ENCODE data around the gene STX1A. TPM values are rescaled to one million over a fixed set of nuclear protein-coding genes. Genes with fewer than 3 reads are reported as not detected.
A peak's percentile ranks its signal among the peaks of the same experiment; 100 is the strongest.

The STX1A gene
- total and polyA plus RNA-seq, 2 of the 4 experiments (the other 2 are of a cell fraction), result 9.3 to 22.0 TPM

DNA sequence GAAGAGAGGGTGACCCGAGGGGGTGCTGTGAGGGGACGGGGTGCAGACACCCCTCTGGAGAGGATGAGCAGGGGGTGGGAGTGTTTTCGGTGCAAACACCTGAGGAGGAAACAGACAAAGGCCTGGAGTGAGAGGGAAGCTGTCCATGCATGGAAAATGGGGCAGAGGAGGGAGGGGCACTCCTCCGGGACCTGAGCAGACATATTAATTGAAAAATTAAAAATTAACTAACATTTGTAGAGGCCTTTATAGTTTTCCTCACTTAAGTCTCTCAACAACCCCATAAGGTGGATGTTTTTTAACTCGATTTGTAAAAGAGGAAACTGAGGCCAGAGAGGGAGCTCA lies 50.6 kb downstream of the STX1A start:
- Histone ChIP-seq H3K56ac (ENCODE audit: extremely low read depth, insufficient read depth, low read length) (no peak overlapping the region), H2AK9ac (replicated peaks; ENCODE audit: low read depth, low read length, poor library complexity) (peak overlapping the region; percentile 91), H3K27me3 (ENCODE audit: control insufficient read depth, insufficient read depth, low read length) (peaks cover 3% of the 10 kb centered on the region; the same call in 1 of the 2 replicates), H4K5ac (ENCODE audit: low read depth, low read length) (no peak overlapping the region), H2BK20ac (ENCODE audit: low read depth, low read length) (no peak overlapping the region), H3K4me2 (ENCODE audit: low read depth, low read length) (peak overlapping the region; percentile 82), H3K9me1 (ENCODE audit: insufficient read depth, low read length) (0 out of 2 replicates have a peak, but pooled peaks cover 2% of the 10 kb centered on the region), H4K20me1 (ENCODE audit: insufficient read depth, low read length) (0 out of 2 replicates have a peak, but pooled peaks cover 4% of the 10 kb centered on the region), H3K4me1 (ENCODE audit: control insufficient read depth, insufficient read depth, low read length) (no peaks in the 10 kb centered on the region; the same call in 1 of the 2 replicates), H2AFZ (replicated peaks; ENCODE audit: low read length, poor library complexity) (peak overlapping the region; percentile 95), H3K14ac (replicated peaks; ENCODE audit: low read depth, low read length) (peak overlapping the region; percentile 42; the same call in 1 of the 2 replicates), H2BK120ac (ENCODE audit: low read depth, low read length) (no peak overlapping the region), H2BK5ac (ENCODE audit: low read depth, low read length, poor library complexity, severe bottlenecking) (no peak overlapping the region), H3K18ac (ENCODE audit: low read depth, low read length) (no peak overlapping the region), H3K9me3 (ENCODE audit: control insufficient read depth, insufficient read depth, low read length) (no peaks in the 10 kb centered on the region), H3K79me1 (ENCODE audit: low read depth in 1 of 2, low read length in 2 of 2) (peaks cover 0 to 9% of the 10 kb centered on the region in 2 experiments; a peak in 1 of 4 replicates), H3K9ac (ENCODE audit: low read depth, low read length) (peak overlapping the region; percentile 84), H2BK15ac (ENCODE audit: low read depth, low read length) (no peak overlapping the region), H3K4ac (ENCODE audit: low read depth, low read length) (no peak overlapping the region), H3K36me3 (ENCODE audit: control insufficient read depth, insufficient read depth, low read length) (peaks cover 8% of the 10 kb centered on the region; the same call in 1 of the 2 replicates), H2AK5ac (ENCODE audit: low read depth, low read length) (no peak overlapping the region), H4K8ac (ENCODE audit: low read depth in 2 of 2, low read length in 2 of 2) (no peak overlapping the region; a peak in 1 of 4 replicates), H4K91ac (ENCODE audit: insufficient read depth, low read depth, low read length) (no peak overlapping the region), H3K27ac (ENCODE audit: insufficient read depth, low read length) (no peak overlapping the region), H3K23ac (ENCODE audit: low read depth, low read length) (peak overlapping the region; percentile 31; the same call in 1 of the 2 replicates), H3K4me3 (ENCODE audit: insufficient read depth, low read depth, low read length) (peak overlapping the region; percentile 84)
- intact Hi-C loops (cut with micrococcal nuclease), result loop anchor here (5.0 kb wide), 3 partner anchors 42 to 147 kb away; partner anchors contain the start of genes BAZ1B and STX1A
- ATAC-seq (ENCODE audit: low read depth) (no peak), DNase-seq (no peak)
- POLR2A ChIA-PET (ENCODE audit: unreplicated experiment), result interaction anchor here (0.6 kb wide), 1 partner anchor 12 kb away, joined by 13 read pairs; no protein-coding TSS in a partner anchor
- TF ChIP-seq FOS (IDR thresholded peaks at IDR 0.05; ENCODE audit: low read depth, low read length), result no peak
- 20% methylated on average over 3 of the region's 5 CpGs; no CpG with 5 or more reads in 1 of the 2 experiments for WGBS, 2 experiments (ENCODE audit: extremely low coverage in 2 of 2, insufficient read length in 1 of 2)
- CTCF ChIA-PET, result no interaction called here
- dilution Hi-C loops (cut with HindIII; ENCODE audit: low sequenced_read_pairs, unreplicated experiment), result no loop called here
- BruUV-seq (replicated peaks), result no TSS peak
- in situ Hi-C loops (cut with MboI; ENCODE audit: low sequenced_read_pairs), result no loop called here
